Neuron (in vitro differentiated cells): ENCODE measurements around the gene METTL25.

Experiments
- H2AFZ ChIP-seq: one replicate; pipeline ENCODE4 v1.6.1; 2013; ENCODE audit warnings: low read depth, mild to moderate bottlenecking, inconsistent platforms, low read length, moderate library complexity
- H3K27me3 ChIP-seq: one replicate; pipeline ENCODE4 v1.6.1; 2013; ENCODE audit warnings: low read length; ENCODE audit not compliant: insufficient read depth
- H3K36me3 ChIP-seq: one replicate; pipeline ENCODE4 v1.6.1; 2013; ENCODE audit warnings: low read length; ENCODE audit not compliant: insufficient read depth
- H3K4me1 ChIP-seq: one replicate; pipeline ENCODE4 v1.6.1; 2013; ENCODE audit warnings: low read length; ENCODE audit not compliant: insufficient read depth
- H3K4me3 ChIP-seq: 2 replicates; pipeline ENCODE4 v1.5.1; 2013; ENCODE audit warnings: mild to moderate bottlenecking, low read length, moderate library complexity
- H3K9me3 ChIP-seq: one replicate; pipeline ENCODE4 v1.6.1; 2013; ENCODE audit warnings: low read length

METTL25 gene

DNA sequence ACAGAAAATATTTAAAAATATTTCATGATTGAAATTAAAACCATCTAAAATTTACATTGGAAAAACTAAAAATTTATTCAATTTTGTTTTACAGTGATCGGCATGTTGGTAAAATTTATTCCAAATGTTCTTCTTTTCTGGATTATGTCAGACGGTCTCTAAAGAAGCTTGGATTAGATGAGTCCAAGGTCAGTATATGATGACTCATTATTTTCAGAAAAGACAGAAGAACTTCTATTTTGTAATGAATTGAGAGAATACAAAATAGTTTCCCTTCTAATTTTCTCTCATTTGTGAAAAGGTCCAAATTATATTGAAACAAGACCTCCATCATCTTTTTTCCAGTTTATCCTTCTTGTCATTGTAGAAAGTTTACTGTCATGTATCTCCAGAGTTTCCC, 98.3 kb downstream of the METTL25 start:
- no peak overlapping the region for H2AFZ ChIP-seq
- no peaks in the 10 kb centered on the region for H3K36me3 ChIP-seq
- H3K9me3 ChIP-seq, result no peaks in the 10 kb centered on the region
- H3K4me3 ChIP-seq, result no peak overlapping the region
- no peaks in the 10 kb centered on the region for H3K4me1 ChIP-seq
- no peaks in the 10 kb centered on the region for H3K27me3 ChIP-seq

DNA sequence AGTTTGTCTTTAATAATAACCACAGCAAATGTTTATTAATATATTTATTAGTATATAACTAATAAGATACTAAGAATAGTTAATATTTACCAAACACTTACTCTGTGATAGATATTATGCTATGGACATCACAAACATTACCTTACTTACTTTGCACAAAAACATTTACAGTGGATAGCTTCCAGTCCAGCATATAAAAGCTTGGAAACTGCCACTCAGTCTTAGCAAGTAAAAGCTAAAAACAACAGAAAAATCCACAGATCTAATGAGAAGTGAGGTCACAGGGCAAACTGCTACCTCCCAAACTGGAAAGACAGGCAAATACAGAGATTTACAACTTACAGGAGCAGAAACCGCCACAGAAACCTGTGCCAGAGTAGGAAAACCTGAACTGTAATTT, 99.8 kb downstream of the METTL25 start:
- no peaks in the 10 kb centered on the region for H3K36me3 ChIP-seq
- no peak overlapping the region for H3K4me3 ChIP-seq
- no peaks in the 10 kb centered on the region for H3K9me3 ChIP-seq
- H3K4me1 ChIP-seq, result no peaks in the 10 kb centered on the region
- H3K27me3 ChIP-seq, result no peaks in the 10 kb centered on the region
- H2AFZ ChIP-seq, result no peak overlapping the region

DNA sequence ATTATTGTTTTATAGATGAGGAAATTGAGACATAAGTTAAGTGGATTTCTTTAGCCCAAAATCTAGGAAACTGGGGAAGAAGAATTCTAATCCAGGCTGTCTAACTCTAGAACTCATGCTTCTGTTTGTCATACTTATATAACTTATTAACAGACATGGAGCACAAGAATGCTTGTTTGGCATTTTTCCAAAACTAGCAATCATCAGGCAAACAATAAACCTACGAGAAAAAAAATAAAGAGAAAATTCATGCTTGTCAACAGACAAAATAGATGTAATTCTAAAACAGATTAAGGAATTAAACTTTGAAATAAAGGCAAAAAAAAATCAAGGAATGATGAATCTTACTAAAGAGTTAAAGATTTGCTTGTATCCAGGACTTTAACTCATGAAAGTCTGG, 103.1 kb downstream of the METTL25 start:
- Histone ChIP-seq H3K9me3 (no peaks in the 10 kb centered on the region), H3K27me3 (no peaks in the 10 kb centered on the region), H3K4me1 (no peaks in the 10 kb centered on the region), H2AFZ (no peak overlapping the region), H3K4me3 (no peak overlapping the region), H3K36me3 (no peaks in the 10 kb centered on the region)

DNA sequence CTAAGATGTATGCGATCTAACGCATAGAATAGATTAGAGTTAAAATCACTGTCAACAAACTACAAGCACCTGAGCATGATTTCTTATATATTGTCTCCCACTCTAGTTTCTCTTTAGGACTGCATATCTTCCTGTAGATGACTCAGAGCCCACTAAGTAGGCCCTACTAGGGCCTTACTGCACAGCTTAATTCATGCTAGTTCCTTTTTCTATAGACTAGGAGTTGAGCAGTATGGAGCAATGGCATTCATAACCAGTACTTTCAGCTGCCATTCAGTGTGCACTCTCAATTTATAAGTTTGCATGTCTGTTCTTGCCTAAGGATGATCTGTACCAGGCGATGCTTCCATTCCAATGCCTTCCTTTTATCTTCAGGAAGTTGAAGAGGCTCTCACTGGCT, 103.5 kb downstream of the METTL25 start:
- no peaks in the 10 kb centered on the region for H3K36me3 ChIP-seq

DNA sequence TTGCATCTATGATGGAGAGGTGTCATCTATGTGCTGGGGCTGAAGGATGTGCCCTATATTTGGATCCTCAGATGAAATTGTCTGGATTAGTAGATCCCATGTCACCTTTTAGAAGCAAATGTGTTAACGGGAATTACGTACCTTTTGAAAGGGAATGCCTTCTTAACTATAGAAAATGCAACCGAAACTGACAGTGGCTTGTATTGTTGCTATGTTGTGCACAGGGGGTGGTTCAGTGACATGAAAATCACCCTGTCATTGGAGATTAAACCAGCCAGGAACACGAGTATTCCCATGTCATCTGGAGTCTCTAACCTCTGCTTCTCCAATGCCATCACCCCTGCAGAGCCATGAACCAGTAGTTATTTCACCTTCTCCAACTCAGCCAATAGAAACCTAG, 110.2 kb downstream of the METTL25 start:
- Histone ChIP-seq H3K4me3 (no peak overlapping the region), H2AFZ (no peak overlapping the region), H3K9me3 (no peaks in the 10 kb centered on the region), H3K36me3 (no peaks in the 10 kb centered on the region), H3K27me3 (no peaks in the 10 kb centered on the region), H3K4me1 (no peaks in the 10 kb centered on the region)

More for the DNA sequence above, 103.5 kb downstream of the METTL25 start:
- Histone ChIP-seq H3K4me3 (no peak overlapping the region), H3K4me1 (no peaks in the 10 kb centered on the region), H2AFZ (no peak overlapping the region), H3K27me3 (no peaks in the 10 kb centered on the region), H3K9me3 (no peaks in the 10 kb centered on the region)

GRCh38 chr12:82470906-82471512, 112.7 kb downstream of the METTL25 start:
- no peaks in the 10 kb centered on the region for H3K4me1 ChIP-seq
- H3K36me3 ChIP-seq, result no peaks in the 10 kb centered on the region
- H3K27me3 ChIP-seq, result no peaks in the 10 kb centered on the region
- no peak overlapping the region for H3K4me3 ChIP-seq
- H3K9me3 ChIP-seq, result no peaks in the 10 kb centered on the region
- no peak overlapping the region for H2AFZ ChIP-seq

DNA sequence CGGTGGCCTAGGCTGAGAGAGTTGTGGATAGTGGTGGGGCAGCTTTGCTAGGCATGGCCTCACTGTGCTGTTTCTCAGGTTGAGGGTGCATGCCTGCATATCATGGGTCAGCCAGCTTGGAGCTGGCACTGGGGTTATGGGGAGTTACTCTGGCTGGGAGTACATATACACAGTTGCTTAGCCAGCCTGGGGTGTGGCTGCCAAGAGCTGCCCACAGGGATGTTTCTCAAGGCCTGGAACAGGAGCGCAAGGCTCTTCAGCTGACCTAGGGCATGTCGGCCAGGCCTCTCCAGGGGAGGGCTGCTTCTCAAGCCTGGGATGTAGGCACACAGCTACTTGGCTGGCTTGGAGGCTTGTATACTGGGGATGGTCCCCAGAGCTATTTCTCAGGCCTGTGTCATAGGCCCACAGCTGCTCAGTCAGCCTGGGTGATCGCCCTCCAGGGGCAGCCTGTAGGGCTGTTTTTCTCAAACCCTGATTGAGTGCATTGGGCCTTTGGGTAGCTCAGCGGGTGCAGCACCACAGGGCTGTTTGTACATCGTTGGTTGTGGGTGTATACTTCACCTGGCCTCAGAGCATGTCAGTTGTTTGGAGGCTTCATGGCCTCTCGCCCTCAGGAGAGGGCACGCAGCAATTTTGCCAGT, 114.9 kb downstream of the METTL25 start:
- Histone ChIP-seq H3K4me3 (no peak overlapping the region), H3K9me3 (no peaks in the 10 kb centered on the region), H3K36me3 (no peaks in the 10 kb centered on the region), H3K4me1 (no peaks in the 10 kb centered on the region), H2AFZ (no peak overlapping the region), H3K27me3 (no peaks in the 10 kb centered on the region)

- Histone ChIP-seq H2AFZ (no peak overlapping the region), H3K36me3 (no peaks in the 10 kb centered on the region), H3K27me3 (no peaks in the 10 kb centered on the region), H3K4me3 (no peak overlapping the region), H3K4me1 (no peaks in the 10 kb centered on the region), H3K9me3 (no peaks in the 10 kb centered on the region)
Measured at GRCh38 chr12:82474181-82474797, 116.0 kb downstream of the METTL25 start.

- Histone ChIP-seq H3K36me3 (no peaks in the 10 kb centered on the region), H3K9me3 (no peaks in the 10 kb centered on the region), H2AFZ (no peak overlapping the region), H3K4me1 (no peaks in the 10 kb centered on the region), H3K27me3 (no peaks in the 10 kb centered on the region), H3K4me3 (no peak overlapping the region)
Measured at GRCh38 chr12:82474798-82475184, 116.5 kb downstream of the METTL25 start.

- no peak overlapping the region for H2AFZ ChIP-seq
- no peaks in the 10 kb centered on the region for H3K36me3 ChIP-seq
- no peaks in the 10 kb centered on the region for H3K9me3 ChIP-seq
- H3K4me3 ChIP-seq, result no peak overlapping the region
- H3K27me3 ChIP-seq, result no peaks in the 10 kb centered on the region
- no peaks in the 10 kb centered on the region for H3K4me1 ChIP-seq
Measured at GRCh38 chr12:82475211-82475610, 116.9 kb downstream of the METTL25 start.

GRCh38 chr12:82476511-82476910, 118.2 kb downstream of the METTL25 start:
- H3K36me3 ChIP-seq, result no peaks in the 10 kb centered on the region
- no peaks in the 10 kb centered on the region for H3K27me3 ChIP-seq
- no peaks in the 10 kb centered on the region for H3K4me1 ChIP-seq
- H3K4me3 ChIP-seq, result no peak overlapping the region
- H2AFZ ChIP-seq, result no peak overlapping the region
- H3K9me3 ChIP-seq, result no peaks in the 10 kb centered on the region

GRCh38 chr12:82479511-82479910, 121.2 kb downstream of the METTL25 start:
- H3K27me3 ChIP-seq, result no peaks in the 10 kb centered on the region
- H3K4me3 ChIP-seq, result no peak overlapping the region
- H2AFZ ChIP-seq, result no peak overlapping the region
- no peaks in the 10 kb centered on the region for H3K36me3 ChIP-seq
- H3K4me1 ChIP-seq, result no peaks in the 10 kb centered on the region
- no peaks in the 10 kb centered on the region for H3K9me3 ChIP-seq

- Histone ChIP-seq H2AFZ (no peak overlapping the region), H3K9me3 (no peaks in the 10 kb centered on the region), H3K27me3 (no peaks in the 10 kb centered on the region), H3K4me3 (no peak overlapping the region), H3K36me3 (no peaks in the 10 kb centered on the region), H3K4me1 (no peaks in the 10 kb centered on the region)
Measured at GRCh38 chr12:82480606-82481005, 122.3 kb downstream of the METTL25 start.
